ENCODE measurements around the gene TTC39C.
A peak's percentile ranks its signal among the peaks of the same experiment; 100 is the strongest.

TTC39C gene

GRCh38 chr18:23992089-23992940, 22.2 kb upstream of the TTC39C start:
- no peak for DNase-seq (ENCODE audit: low spot score)

- DNase-seq (ENCODE audit: low spot score), result no peak
Measured at GRCh38 chr18:23992941-23993280, 21.6 kb upstream of the TTC39C start.

GRCh38 chr18:23994361-23994902, 20.1 kb upstream of the TTC39C start:
- DNase-seq (ENCODE audit: low spot score), result no peak

- DNase-seq (ENCODE audit: low spot score), result no peak
Measured at GRCh38 chr18:23995180-23995579, 19.4 kb upstream of the TTC39C start.

DNA sequence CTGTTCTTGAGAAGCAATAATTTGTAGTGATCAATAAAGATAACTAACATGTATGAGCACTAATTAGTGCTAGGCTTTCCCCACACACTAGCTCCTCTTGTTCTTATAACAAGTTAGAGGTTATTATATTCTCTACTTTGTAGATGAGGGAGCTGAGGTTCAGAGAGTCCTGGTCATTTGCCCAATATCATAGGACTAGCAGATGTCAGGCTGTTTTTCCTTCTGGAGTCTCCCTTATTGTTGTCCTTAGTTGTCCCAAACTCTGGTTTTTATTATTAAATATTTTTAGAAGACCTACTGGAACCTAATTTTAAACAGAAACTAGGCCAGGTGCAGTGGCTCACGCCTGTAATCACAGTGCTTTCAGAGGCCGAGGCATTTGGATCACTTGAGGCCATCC, 16.5 kb upstream of the TTC39C start:
- no peak for DNase-seq (ENCODE audit: low spot score)

- no peak for DNase-seq (ENCODE audit: low spot score)
Measured at GRCh38 chr18:23998820-23999219, 15.7 kb upstream of the TTC39C start.

DNA sequence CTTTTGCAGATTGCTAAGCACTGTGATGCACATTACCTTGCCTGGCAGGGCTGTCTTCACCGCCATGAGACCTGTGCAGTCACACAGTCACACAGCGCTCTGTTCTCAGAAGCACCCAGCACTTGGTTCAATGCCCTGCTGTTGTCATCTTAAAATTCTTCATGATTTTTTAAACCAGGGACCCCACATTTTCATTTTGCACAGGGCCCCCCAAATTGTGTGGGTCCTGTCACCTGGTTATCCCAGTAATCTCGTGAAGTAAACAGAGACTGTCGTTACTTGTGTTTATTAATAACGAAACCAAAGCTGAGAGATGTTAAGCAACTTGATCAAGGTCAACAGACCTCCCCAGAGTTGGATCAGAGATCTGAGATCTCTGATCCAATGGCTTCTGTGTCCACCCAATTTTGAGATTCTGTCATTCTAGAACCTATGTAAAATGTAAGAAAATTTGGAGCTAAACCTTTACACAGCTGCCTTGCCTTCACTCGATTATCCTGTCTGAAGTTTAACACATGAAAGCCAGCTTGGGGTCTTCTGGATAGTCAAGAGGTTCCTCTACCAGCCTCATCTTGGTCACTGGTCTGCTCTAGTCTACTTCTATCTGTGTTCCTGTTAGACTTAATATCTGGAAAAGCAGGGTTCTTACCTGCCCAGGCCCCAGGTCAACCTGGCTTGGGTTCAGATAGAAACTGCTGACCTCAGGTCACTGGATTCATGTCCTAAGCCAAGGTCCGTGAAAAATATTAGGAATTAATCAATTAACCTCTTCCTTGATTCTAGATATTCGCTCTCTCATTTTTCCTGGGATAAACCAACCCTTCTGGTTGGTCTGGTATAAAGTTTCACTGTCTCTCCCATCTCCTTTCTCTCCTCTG, 13.7 kb upstream of the TTC39C start:
- DNase-seq (ENCODE audit: low spot score), result no peak

DNA sequence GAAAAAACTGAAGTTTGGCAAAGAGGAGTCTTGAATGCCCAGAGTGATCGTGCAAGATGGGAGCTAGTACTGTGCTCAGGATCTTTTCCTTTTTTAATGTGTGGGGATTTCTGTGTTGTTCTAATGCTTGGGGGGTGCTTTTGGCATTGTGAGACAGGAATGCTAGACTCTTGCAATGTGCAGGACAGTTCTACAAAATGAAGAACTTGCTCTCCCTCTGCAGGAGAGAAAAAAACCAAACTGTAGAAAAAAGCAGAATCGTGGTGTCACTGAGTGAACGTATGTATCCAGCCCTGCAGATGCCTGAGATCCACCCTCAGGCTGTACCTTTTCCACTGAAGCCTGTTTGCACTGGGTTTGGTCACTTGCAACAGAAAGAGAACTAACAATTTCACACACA, 12.1 kb upstream of the TTC39C start:
- DNase-seq (ENCODE audit: low spot score), result no peak

GRCh38 chr18:24003288-24003687, 11.3 kb upstream of the TTC39C start:
- DNase-seq (ENCODE audit: low spot score), result no peak

DNA sequence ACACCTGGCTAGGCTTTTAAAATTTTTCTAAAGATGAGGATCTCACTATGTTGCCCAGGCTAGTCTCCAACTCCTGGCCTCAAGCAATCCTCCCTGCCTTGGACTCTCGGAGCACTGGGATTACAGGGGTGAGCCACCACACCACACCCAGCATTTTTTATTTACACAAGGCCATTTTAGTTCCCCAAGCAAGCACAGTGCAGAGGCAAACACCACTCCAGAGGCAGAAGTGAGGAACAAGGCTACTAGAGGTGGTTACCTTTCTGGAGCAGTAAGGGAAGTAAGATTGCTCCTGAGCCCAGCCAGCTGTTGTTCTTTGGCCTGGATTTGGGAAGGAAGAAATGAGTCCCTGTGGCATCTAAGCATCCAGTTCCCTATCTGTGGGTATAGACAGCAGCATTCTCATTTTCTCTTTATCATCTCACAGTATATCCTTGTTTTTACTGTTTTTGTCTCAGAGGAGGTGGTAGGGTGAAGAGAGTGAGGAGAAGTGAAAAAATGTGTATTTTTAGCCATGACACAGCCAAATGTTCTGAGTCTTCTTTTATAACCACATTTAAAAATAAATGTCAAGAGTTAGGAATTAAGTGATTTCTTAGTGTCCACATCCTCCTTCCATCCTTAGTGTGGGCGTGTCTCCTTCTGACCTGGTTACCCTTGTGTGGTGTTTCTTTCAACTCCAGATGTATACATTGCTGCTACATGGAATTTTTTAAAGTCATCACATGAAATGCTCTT, 10.5 kb upstream of the TTC39C start:
- DNase-seq (ENCODE audit: low spot score), result no peak

DNA sequence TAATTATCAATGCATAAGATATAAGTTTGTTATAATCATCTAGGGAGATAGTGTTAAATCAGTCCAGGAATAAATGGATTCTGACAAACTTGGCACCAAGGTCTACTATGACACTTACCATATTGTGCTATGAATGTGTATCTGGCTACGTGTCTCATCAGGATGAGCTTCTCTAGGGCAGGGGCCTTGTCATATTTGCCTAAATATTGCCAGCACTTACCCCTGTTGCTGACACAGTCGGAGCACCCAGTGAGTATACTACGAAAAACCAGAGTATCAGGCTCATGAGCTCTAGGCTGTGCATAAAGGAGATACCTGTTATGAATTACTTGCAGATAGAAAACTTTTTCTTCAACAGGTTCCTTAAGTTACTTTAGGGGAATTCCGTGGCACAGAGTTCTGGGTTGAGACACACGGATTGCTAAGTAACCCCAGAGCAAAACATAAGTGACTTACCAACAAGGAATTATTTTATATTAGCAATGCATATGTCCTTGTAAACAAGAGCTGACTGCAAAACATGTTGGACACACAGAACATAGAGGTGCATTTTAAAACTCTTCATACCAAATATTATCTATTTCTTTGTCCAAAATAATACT, 7.7 kb upstream of the TTC39C start:
- DNase-seq (ENCODE audit: low spot score), result no peak

GRCh38 chr18:24009246-24009645, 5.3 kb upstream of the TTC39C start:
- DNase-seq (ENCODE audit: low spot score), result no peak

- no peak for DNase-seq (ENCODE audit: low spot score)
Measured at GRCh38 chr18:24009651-24010333, 4.8 kb upstream of the TTC39C start.

DNA sequence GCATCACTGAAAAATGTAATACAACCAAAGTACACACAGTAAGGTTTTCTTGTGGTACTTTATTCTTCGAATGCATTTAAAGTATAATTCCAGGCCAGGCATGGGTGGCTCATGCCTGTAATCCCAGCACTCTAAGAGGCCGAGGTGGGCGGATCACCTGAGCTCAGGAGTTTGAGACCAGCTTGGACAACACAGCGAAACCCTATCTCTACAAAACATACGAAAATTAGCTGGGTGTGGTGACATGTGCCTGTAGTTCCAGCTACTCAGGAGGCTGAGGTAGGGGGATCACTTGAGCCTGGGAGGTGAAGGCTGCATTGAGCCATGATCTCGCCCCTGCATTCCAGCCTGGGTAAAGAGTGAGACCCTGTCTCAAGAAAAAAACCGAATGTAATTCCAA, 3.9 kb upstream of the TTC39C start:
- DNase-seq (ENCODE audit: low spot score), result no peak

DNA sequence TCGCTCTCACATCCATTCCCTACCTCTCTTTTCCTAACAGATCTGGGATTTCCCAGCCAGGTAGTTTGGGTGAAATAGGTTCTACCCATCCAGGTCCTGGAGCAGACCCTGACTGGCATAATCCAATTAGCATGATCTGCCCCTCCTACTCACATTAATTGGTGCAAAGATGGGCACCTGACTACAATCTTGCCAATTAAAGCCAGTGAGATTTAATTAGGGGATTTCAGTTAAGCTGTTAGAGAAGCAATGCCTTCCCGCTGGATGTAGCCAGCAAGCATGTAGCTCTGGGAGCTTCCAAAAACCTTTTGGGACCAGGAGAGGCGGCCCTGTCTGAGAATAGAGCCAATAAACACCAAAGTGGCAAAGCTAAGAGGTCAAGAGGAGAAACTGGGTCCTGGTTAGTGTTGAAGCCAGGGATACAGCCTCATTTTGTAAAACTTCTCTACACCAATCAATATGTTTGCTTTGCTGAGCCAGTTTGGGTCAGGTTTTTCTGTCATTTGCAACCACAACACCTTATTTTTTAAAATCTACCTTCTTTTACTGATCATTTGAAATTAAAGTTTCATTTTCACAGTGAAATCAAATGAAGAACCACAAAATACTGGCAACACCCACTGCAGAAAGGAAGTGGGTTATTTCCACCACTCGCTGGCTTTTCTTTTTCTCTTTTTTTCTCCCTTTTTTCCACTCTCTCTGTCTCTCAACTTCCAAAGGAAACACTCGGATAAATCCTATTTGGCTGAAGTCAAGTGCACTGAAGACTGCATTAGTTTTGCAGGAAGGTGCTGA, 3.2 kb upstream of the TTC39C start:
- no peak for DNase-seq (ENCODE audit: low spot score)

DNA sequence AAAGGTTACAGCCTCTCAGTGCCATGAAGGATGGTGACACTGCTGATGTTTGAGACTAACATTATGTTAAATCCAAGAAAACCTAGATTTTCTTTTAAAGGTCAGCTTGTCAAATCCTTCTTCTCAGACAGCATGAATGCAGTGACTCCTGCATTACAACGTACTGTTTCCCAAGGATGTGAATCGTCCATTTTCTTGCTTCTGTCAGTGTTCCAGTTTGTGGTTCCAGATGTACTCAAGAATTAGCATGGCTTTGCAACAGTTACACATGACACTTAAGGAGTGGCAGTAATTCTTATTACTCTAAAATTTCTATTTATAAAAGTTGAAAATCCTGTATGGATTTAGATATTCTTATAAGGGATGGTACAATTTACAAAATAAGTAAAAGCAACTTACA, 1.5 kb upstream of the TTC39C start:
- no peak for DNase-seq (ENCODE audit: low spot score)

- peak; percentile 37 for DNase-seq (ENCODE audit: low spot score)
Measured at GRCh38 chr18:24014986-24015638, 558 bp downstream of the TTC39C start.

GRCh38 chr18:24015639-24016631, 1.4 kb downstream of the TTC39C start:
- DNase-seq (ENCODE audit: low spot score), result no peak

DNA sequence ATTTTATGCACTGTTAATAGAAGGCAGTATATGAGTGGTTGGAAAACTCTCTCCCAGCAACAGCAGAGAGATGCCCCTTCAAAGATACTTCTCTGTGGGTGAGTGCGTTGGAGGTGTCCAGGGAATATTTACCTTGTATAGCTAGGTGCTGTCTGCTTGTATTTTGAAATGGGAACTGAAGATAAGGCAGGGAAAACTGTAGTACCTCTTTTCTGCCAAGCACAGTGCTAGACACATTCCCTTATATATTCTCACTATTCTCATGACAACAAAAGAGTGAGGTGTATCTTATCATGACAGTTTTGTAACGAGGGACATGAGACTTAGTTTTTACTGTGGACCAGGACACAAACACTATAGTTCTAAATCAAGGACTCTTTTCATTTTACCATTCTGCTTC, 2.1 kb downstream of the TTC39C start:
- DNase-seq (ENCODE audit: low spot score), result peak; percentile 59

All from HuH-7 (cell line).